HepG2 (cell line): Measurements from ENCODE around the gene MARCO. TPM values are rescaled to one million over a fixed set of nuclear protein-coding genes. Genes with fewer than 3 reads are reported as not detected.

Experiments used
- ATAC-seq: fragments of 200-7000 bp; cut with Tn5 transposase; 3 replicates; pipeline ENCODE4 v1.9.1; 2020; ENCODE audit warnings: mild to moderate bottlenecking, moderate library complexity
- BruUV-seq: library from RNA; stranded (reverse); fragments of 400-500 nt; replicated peaks from 2 replicates; lab custom pipeline; 2021; lab: Mats Ljungman, UMichigan
- CTCF ChIA-PET: fragments of 300-600 bp; formaldehyde crosslinking; extraction: SDS; loops from one replicate; lab custom pipeline; 2021; ENCODE audit warnings: low total read pairs, inconsistent platforms, low intra/inter-chr PET ratio; lab: Yijun Ruan, JAX
- POLR2A ChIA-PET: fragments of 350-600 bp; sonication (Branson Sonifier 250); formaldehyde crosslinking; loops from one replicate; lab custom pipeline; 2020; ENCODE audit warnings: antibody characterized with exemption, inconsistent platforms; lab: Yijun Ruan, JAX
- DNase-seq: peaks from one replicate; pipeline ENCODE4 v3.0.0-alpha.2; 2015; ENCODE audit warnings: low spot score
- FAIRE-seq: peaks from 3 replicates; lab custom pipeline; 2011; peaks lifted over from hg19 to GRCh38; lab: Jason Lieb, UNC
- H2AFZ ChIP-seq: one replicate; pipeline ENCODE4 v1.6.1; 2011; ENCODE audit warnings: low read length, inconsistent platforms
- H3K27ac ChIP-seq: fragments of 300-600 bp; 3 replicates; pipeline ENCODE4 v1.8.0; 2011; ENCODE audit warnings: mixed run types, mild to moderate bottlenecking, mixed read lengths, low read length, inconsistent platforms; ENCODE audit not compliant: insufficient read depth; ENCODE audit errors: extremely low read length
- H3K27me3 ChIP-seq, 2 experiments: fragments of 200-600 bp in 1 of 2; 2 replicates in 1 of 2; 3 replicates in 1 of 2; pipeline versions ENCODE4 v1.6.0 to v1.8.0; 2011; ENCODE audit warnings: low read length in 2 of 2, mild to moderate bottlenecking in 2 of 2, moderate library complexity in 2 of 2, inconsistent platforms in 1 of 2; ENCODE audit not compliant: insufficient read depth in 2 of 2, control insufficient read depth in 1 of 2
- H3K36me3 ChIP-seq, 2 experiments: fragments of 200-600 bp in 1 of 2; replicated peaks in 1 of 2; 2 replicates in 1 of 2; 3 replicates in 1 of 2; pipeline versions ENCODE4 v1.5.1 to v1.8.0; 2011; ENCODE audit warnings: low read length in 2 of 2, inconsistent platforms in 1 of 2; ENCODE audit not compliant: insufficient read depth in 2 of 2, control insufficient read depth in 1 of 2
- H3K4me1 ChIP-seq: 2 replicates; pipeline ENCODE4 v1.5.1; 2012; ENCODE audit warnings: low read length, inconsistent platforms; ENCODE audit not compliant: insufficient read depth
- H3K4me2 ChIP-seq: 2 replicates; pipeline ENCODE4 v1.6.0; 2011; ENCODE audit warnings: low read depth, low read length, inconsistent platforms
- H3K4me3 ChIP-seq, 3 experiments: fragments of 200-600 bp in 1 of 3; sonication (generic), shearing (Covaris generic) in 1 of 3; replicated peaks in 1 of 3; 2 replicates each; pipeline ENCODE4 v1.5.1; 2011 to 2016; ENCODE audit warnings: low read length in 3 of 3, inconsistent platforms in 2 of 3, low read depth in 2 of 3, mild to moderate bottlenecking in 2 of 3, control low read depth in 1 of 3, mixed read lengths in 1 of 3; ENCODE audit not compliant: insufficient read depth in 1 of 3
- H3K79me2 ChIP-seq: one replicate; pipeline ENCODE4 v1.6.1; 2011; ENCODE audit warnings: low read length, inconsistent platforms; ENCODE audit not compliant: insufficient read depth
- H3K9ac ChIP-seq: 2 replicates; pipeline ENCODE4 v1.6.0; 2011; ENCODE audit warnings: mild to moderate bottlenecking, low read depth, low read length, inconsistent platforms; ENCODE audit not compliant: insufficient read depth
- H3K9me3 ChIP-seq: 2 replicates; pipeline ENCODE4 v1.5.1; 2012; ENCODE audit warnings: mild to moderate bottlenecking, low read length
- H4K20me1 ChIP-seq: 2 replicates; pipeline ENCODE4 v1.6.0; 2011; ENCODE audit warnings: inconsistent platforms, mild to moderate bottlenecking, low read length, moderate library complexity; ENCODE audit not compliant: insufficient read depth
- FLYWCH1 ChIP-seq: sonication (generic); formaldehyde crosslinking; IDR thresholded peaks from 2 replicates; pipeline ENCODE4 v1.8.1; 2023; ENCODE audit warnings: mild to moderate bottlenecking, missing genetic modification reagents
- HHEX ChIP-seq: IDR thresholded peaks from 2 replicates; pipeline ENCODE4 v1.6.1; 2016; ENCODE audit warnings: control low read depth
- KMT2B ChIP-seq: IDR thresholded peaks from 2 replicates; pipeline ENCODE4 v1.6.1; 2016; ENCODE audit warnings: missing genetic modification reagents, missing compliant biosample characterization
- MBNL3 ChIP-seq: fragments of 250-450 bp; sonication (Bioruptor Pico); conservative IDR thresholded peaks from 2 replicates; pipeline ENCODE4 v1.8.0; 2022; ENCODE audit warnings: mild to moderate bottlenecking, inconsistent platforms
- MIER2 ChIP-seq: IDR thresholded peaks from 2 replicates; pipeline ENCODE4 v1.6.1; 2016; ENCODE audit warnings: missing biosample characterization, missing genetic modification reagents
- RARG ChIP-seq: sonication (generic); formaldehyde crosslinking; IDR thresholded peaks from 2 replicates; pipeline ENCODE4 v1.4.0; 2020; ENCODE audit warnings: low read depth, mild to moderate bottlenecking, missing genetic modification reagents
- SAP130 ChIP-seq: IDR thresholded peaks from 2 replicates; pipeline ENCODE4 v1.6.1; 2016; ENCODE audit warnings: low read depth
- SP140L ChIP-seq: sonication (generic); formaldehyde crosslinking; IDR thresholded peaks from 2 replicates; pipeline ENCODE4 v1.4.0; 2020; ENCODE audit warnings: missing genetic modification reagents, borderline replicate concordance
- TFAP4 ChIP-seq: sonication (generic); IDR thresholded peaks from 2 replicates; pipeline ENCODE4 v1.6.1; 2016; ENCODE audit warnings: low read depth, borderline replicate concordance
- ZBTB37 ChIP-seq: sonication (generic); formaldehyde crosslinking; IDR thresholded peaks from 2 replicates; pipeline ENCODE4 v1.4.0; 2020; ENCODE audit warnings: mild to moderate bottlenecking, missing genetic modification reagents
- ZFY ChIP-seq: sonication (generic); formaldehyde crosslinking; IDR thresholded peaks from 2 replicates; pipeline ENCODE4 v1.4.0; 2020; ENCODE audit warnings: missing genetic modification reagents
- ZMAT5 ChIP-seq: sonication (generic); formaldehyde crosslinking; IDR thresholded peaks from 2 replicates; pipeline ENCODE4 v1.5.0; 2020; ENCODE audit warnings: mild to moderate bottlenecking, low read depth, missing genetic modification reagents, borderline replicate concordance
- ZNF10 ChIP-seq: sonication (generic); formaldehyde crosslinking; IDR thresholded peaks from 2 replicates; pipeline ENCODE4 v1.4.0; 2020; ENCODE audit warnings: mild to moderate bottlenecking, low read depth, missing genetic modification reagents, borderline replicate concordance
- ZNF530 ChIP-seq: sonication (generic); formaldehyde crosslinking; IDR thresholded peaks from 2 replicates; pipeline ENCODE4 v1.5.0; 2020; ENCODE audit warnings: low read depth, mild to moderate bottlenecking, missing genetic modification reagents
- ZNF619 ChIP-seq: sonication (generic); formaldehyde crosslinking; IDR thresholded peaks from 2 replicates; pipeline ENCODE4 v1.4.0; 2020; ENCODE audit warnings: mild to moderate bottlenecking, missing genetic modification reagents
- ZSCAN29 ChIP-seq: sonication (generic); formaldehyde crosslinking; conservative IDR thresholded peaks from 2 replicates; pipeline ENCODE4 v1.4.0; 2020; ENCODE audit warnings: mild to moderate bottlenecking, missing genetic modification reagents
- WGBS: methylation state at CpG from one replicate; pipeline ENCODE4 v1.1.6; 2017; ENCODE audit warnings: low lambda C conversion rate; 5-methylcytosine and 5-hydroxymethylcytosine counted together
- in situ Hi-C: cut with HindIII; loops from 2 replicates; pipeline ENCODE4 v1.10.0; 2017; ENCODE audit warnings: low pct_unique_long_range_greater_than_20kb; ENCODE audit not compliant: extremely low pct_ligation_motif_present
- intact Hi-C: fragments of 100-400 bp; cut with micrococcal nuclease; formaldehyde crosslinking; loops from one replicate; pipeline ENCODE4 v1.10.0; 2022; ENCODE audit not compliant: unreplicated experiment
- polyA plus RNA-seq, 8 experiments: library from polyadenylated mRNA; depleted of rRNA in 3 of 8; stranded (reverse) in 7 of 8; unstranded in 1 of 8; fragments of >200 nt; fragmentation: Illumina TruSeq in 4 of 8; extraction: Trizol in 4 of 8; gene quantifications; 2 replicates each; pipeline versions ENCODE4 v1.2.1 to v1.2.3, GENCODE V29; 2011 to 2016; ENCODE audit warnings: low read depth in 4 of 8, missing spikeins in 1 of 8, mixed read lengths in 1 of 8; ENCODE audit not compliant: insufficient read depth in 1 of 8
- total RNA-seq, 5 experiments: library from RNA; depleted of rRNA; stranded (reverse); fragments of >200 nt; fragmentation: Illumina TruSeq; extraction: Trizol; gene quantifications; 2 replicates each; pipeline ENCODE4 v1.2.3, GENCODE V29; 2016; ENCODE audit warnings: low read depth in 1 of 5

Gene MARCO
- total and polyA plus RNA-seq, 2 of the 13 experiments (the other 11 are each of a cell fraction or from before 2014, with no cell fraction given) = not detected

- 17% methylated on average over 1 of the region's 1 CpG for WGBS
- ATAC-seq = no peak
- H3K9ac ChIP-seq = no peak overlapping the region
- no peaks in the 10 kb centered on the region for H3K9me3 ChIP-seq
- in situ Hi-C loops = no loop called here
- no peaks in the 10 kb centered on the region for H3K36me3 ChIP-seq
- H3K27ac ChIP-seq = no peak overlapping the region
- ChIA-PET POLR2A (no interaction called here), CTCF (no interaction called here)
- TF ChIP-seq MBNL3 = no peak
- no peak for TF ChIP-seq ZSCAN29
- DNase-seq = no peak
- intact Hi-C loops = no loop called here
- no peak overlapping the region for H3K4me2 ChIP-seq
- FAIRE-seq = no peak
- H4K20me1 ChIP-seq = no peaks in the 10 kb centered on the region
- H2AFZ ChIP-seq = no peak overlapping the region
- no peaks in the 10 kb centered on the region for H3K4me1 ChIP-seq
- H3K4me3 ChIP-seq = no peak overlapping the region
- H3K79me2 ChIP-seq = no peaks in the 10 kb centered on the region
- H3K27me3 ChIP-seq = 0 out of 5 replicates have a peak, but pooled peaks cover 0 to 14% of the 10 kb centered on the region in 2 experiments
- BruUV-seq = no TSS peak
Measured at GRCh38 chr2:118983915-118984314, 41.9 kb downstream of the MARCO start.

GRCh38 chr2:118986738-118987137 is 44.7 kb downstream of the MARCO start:
- Histone ChIP-seq H2AFZ (no peak overlapping the region), H3K36me3 (no peaks in the 10 kb centered on the region), H3K27ac (no peak overlapping the region), H3K9ac (no peak overlapping the region), H3K27me3 (peaks cover 0 to 17% of the 10 kb centered on the region in 2 experiments; a peak in 1 of 5 replicates), H3K9me3 (no peaks in the 10 kb centered on the region), H3K4me3 (no peak overlapping the region), H3K79me2 (no peaks in the 10 kb centered on the region), H3K4me2 (no peak overlapping the region), H4K20me1 (no peaks in the 10 kb centered on the region), H3K4me1 (no peaks in the 10 kb centered on the region)
- DNase-seq (no peak), ATAC-seq (no peak), FAIRE-seq (no peak)
- ChIA-PET POLR2A (no interaction called here), CTCF (no interaction called here)
- in situ Hi-C loops = no loop called here
- intact Hi-C loops = no loop called here
- no TSS peak for BruUV-seq
- 26% methylated on average over 2 of the region's 2 CpGs for WGBS
- TF ChIP-seq ZNF530 (no peak), SAP130 (CRISPR knock-in tag) (no peak), ZBTB37 (CRISPR knock-in tag) (no peak), ZNF619 (CRISPR knock-in tag) (no peak), ZMAT5 (CRISPR knock-in tag) (no peak), ZFY (CRISPR knock-in tag) (no peak), MIER2 (CRISPR knock-in tag) (no peak), SP140L (CRISPR knock-in tag) (no peak), KMT2B (no peak), ZNF10 (no peak), FLYWCH1 (no peak), TFAP4 (no peak), HHEX (no peak), RARG (no peak)
